SK-N-SH treated with all-trans-retinoic acid at 6 μM for 48 hours (cell line): Measurements from ENCODE around the gene ABHD2.
"Not testable (repeated sequence)": the region's sequence is repeated elsewhere in the genome, so short reads cannot be mapped to it uniquely, and the experiment has no call there.

Experiments used
- ATAC-seq: fragments of 200-7000 bp; cut with Tn5 transposase; 3 replicates; pipeline ENCODE4 v1.9.1; 2020; ENCODE audit warnings: mild to moderate bottlenecking, moderate library complexity
- ARNTL ChIP-seq: fragments of 450-650 bp; formaldehyde crosslinking; IDR thresholded peaks from 2 replicates; pipeline ENCODE4 v1.5.0; 2020; ENCODE audit warnings: low read depth, mild to moderate bottlenecking, moderate library complexity, borderline replicate concordance
- ISL1 ChIP-seq: fragments of 250-450 bp; sonication (Bioruptor Pico); IDR thresholded peaks from 2 replicates; pipeline ENCODE4 v2.1.2; 2022; ENCODE audit warnings: mild to moderate bottlenecking, moderate library complexity
- RARB ChIP-seq: fragments of 250-450 bp; sonication (Bioruptor Pico); IDR thresholded peaks from 2 replicates; pipeline ENCODE4 v1.8.0; 2021; ENCODE audit warnings: mild to moderate bottlenecking, moderate library complexity
- ZFP3 ChIP-seq: fragments of 250-450 bp; sonication (Bioruptor Pico); IDR thresholded peaks from 2 replicates; pipeline ENCODE4 v1.5.0; 2020; ENCODE audit warnings: mild to moderate bottlenecking, moderate library complexity
- ZNF8 ChIP-seq: fragments of 450-650 bp; formaldehyde crosslinking; IDR thresholded peaks from 2 replicates; pipeline ENCODE4 v1.5.0; 2020; ENCODE audit warnings: mild to moderate bottlenecking, moderate library complexity

ABHD2 gene

GRCh38 chr15:89248584-89248983 lies 160.3 kb downstream of the ABHD2 start (continued):
- TF ChIP-seq ZNF8 (CRISPR knock-in tag), result no peak
- TF ChIP-seq ISL1 (CRISPR knock-in tag), result no peak
- no peak for TF ChIP-seq RARB (CRISPR knock-in tag)
- no peak for TF ChIP-seq ARNTL (CRISPR knock-in tag)
- TF ChIP-seq ZFP3, result no peak
- TF ChIP-seq, all 23 proteins: peak for 0

DNA sequence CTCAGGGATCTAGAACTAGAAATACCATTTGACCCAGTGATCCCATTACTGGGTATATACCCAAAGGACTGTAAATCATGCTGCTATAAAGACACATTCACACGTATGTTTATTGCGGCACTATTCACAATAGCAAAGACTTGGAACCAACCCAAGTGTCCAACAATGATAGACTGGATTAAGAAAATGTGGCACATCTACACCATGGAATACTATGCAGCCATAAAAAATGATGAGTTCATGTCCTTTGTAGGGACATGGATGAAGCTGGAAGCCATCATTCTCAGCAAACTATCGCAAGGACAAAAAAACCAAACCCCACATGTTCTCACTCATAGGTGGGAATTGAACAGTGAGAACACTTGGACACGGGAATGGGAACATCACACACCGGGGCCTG lies 161.9 kb downstream of the ABHD2 start:
- ATAC-seq, result not testable (repeated sequence)
- peak; percentile 69 for TF ChIP-seq ZNF8 (CRISPR knock-in tag)
